K562 (cell line): ENCODE measurements around the gene ZNF705A.

Experiments used
- POLR2A ChIP-seq: fragments of 450-650 bp; conservative IDR thresholded peaks from 2 replicates; pipeline ENCODE4 v1.6.1; 2016
- SMC3 ChIP-seq: conservative IDR thresholded peaks from 2 replicates; pipeline ENCODE4 v1.6.1; 2011; ENCODE audit warnings: low read depth, low read length, improper control_type of control experiment; ENCODE audit not compliant: insufficient read depth

GRCh38 chr12:8156845-8157244 lies at the start of gene ZNF705A:
- TF ChIP-seq POLR2A (no peak), SMC3 (no peak)
